Esophagus squamous epithelium (tissue), 5 donors: Measurements from ENCODE around the gene ADIG. TPM values are rescaled to one million over a fixed set of nuclear protein-coding genes. Genes with fewer than 3 reads are reported as not detected.

Experiments
- DNase-seq: peaks from one replicate; lab custom pipeline; 2025; lab: John Stamatoyannopoulos, UW
- H3K27ac ChIP-seq, 4 donors: fragments of 200-600 bp; sonication (generic); one replicate each; pipeline ENCODE4 v1.5.1; 2016 to 2019; ENCODE audit warnings: mild to moderate bottlenecking in 1 of 4
- H3K27me3 ChIP-seq, 4 donors: fragments of 200-600 bp; sonication (generic); 1 replicate in 3 of 4; 2 replicates in 1 of 4; pipeline versions ENCODE4 v1.5.1 to v1.6.0; 2017 to 2021; ENCODE audit warnings: antibody characterized with exemption in 1 of 4
- H3K36me3 ChIP-seq, 3 donors: fragments of 200-600 bp; sonication (generic); one replicate each; pipeline ENCODE4 v1.5.1; 2016 to 2019
- H3K4me1 ChIP-seq, 3 donors: fragments of 200-600 bp; sonication (generic); one replicate each; pipeline ENCODE4 v1.5.1; 2017 to 2019
- H3K4me3 ChIP-seq, 4 donors: fragments of 200-600 bp; sonication (generic); 1 replicate in 3 of 4; 2 replicates in 1 of 4; pipeline ENCODE4 v1.5.1; 2016 to 2019; ENCODE audit warnings: mild to moderate bottlenecking in 2 of 4, moderate library complexity in 1 of 4
- H3K9me3 ChIP-seq, 3 donors: fragments of 200-600 bp; sonication (generic); one replicate each; pipeline ENCODE4 v1.5.1; 2016 to 2019
- CTCF ChIP-seq, 6 experiments: fragments of 450-650 bp in 4 of 6; fragments of 200-600 bp in 2 of 6; sonication (generic) in 2 of 6; IDR thresholded peaks; one replicate each; pipeline ENCODE4 v1.5.1; 2016 to 2019; ENCODE audit warnings: antibody characterized with exemption in 6 of 6, mild to moderate bottlenecking in 4 of 6, moderate library complexity in 4 of 6
- POLR2A ChIP-seq, 4 donors: fragments of 450-650 bp; IDR thresholded peaks; one replicate each; pipeline ENCODE4 v1.6.1; 2017; ENCODE audit warnings: antibody characterized with exemption in 4 of 4, mild to moderate bottlenecking in 4 of 4, moderate library complexity in 3 of 4
- WGBS, 2 donors: methylation state at CpG; one replicate each; pipeline ENCODE4 v1.1.5; 2018; 5-methylcytosine and 5-hydroxymethylcytosine counted together
- intact Hi-C: fragments of 100-400 bp; cut with DNase I; formaldehyde crosslinking; loops from one replicate; pipeline ENCODE4 v1.15.0; 2022
- total RNA-seq, 4 donors: library from RNA; depleted of rRNA; stranded (reverse); fragments of >200 nt; gene quantifications; one replicate each; pipeline ENCODE4 v1.1.0, GENCODE V29; 2016
- donor health status: DM: yes; HTN: yes; CAD: no.

Gene ADIG
- total RNA-seq, 4 donors from 2014 or later = not detected

GRCh38 chr20:38610521-38610920, 29.5 kb downstream of the ADIG start:
- 67 to 68% methylated on average over 5 of the region's 5 CpGs for WGBS, 2 donors
- no peak for DNase-seq
- Histone ChIP-seq H3K27ac (no peak overlapping the region), H3K4me1 (no peaks in the 10 kb centered on the region), H3K9me3 (no peaks in the 10 kb centered on the region), H3K27me3 (peaks cover 0 to 68% (median 0%) of the 10 kb centered on the region in 4 donors), H3K36me3 (no peaks in the 10 kb centered on the region), H3K4me3 (no peak overlapping the region)
- no peak for TF ChIP-seq POLR2A (IDR thresholded peaks at IDR 0.05)
- no peak for TF ChIP-seq CTCF (IDR thresholded peaks at IDR 0.05)
- intact Hi-C loops = no loop called here

GRCh38 chr20:38612751-38613515, 31.9 kb downstream of the ADIG start:
- Histone ChIP-seq H3K4me1 (no peaks in the 10 kb centered on the region), H3K36me3 (no peaks in the 10 kb centered on the region), H3K9me3 (no peaks in the 10 kb centered on the region), H3K27me3 (peaks cover 0 to 78% (median 0%) of the 10 kb centered on the region in 4 donors), H3K4me3 (no peak overlapping the region), H3K27ac (no peak overlapping the region)
- intact Hi-C loops = no loop called here
- TF ChIP-seq CTCF (IDR thresholded peaks at IDR 0.05) (no peak), POLR2A (IDR thresholded peaks at IDR 0.05) (no peak)
- 57 to 64% methylated on average over 5 of the region's 5 CpGs for WGBS, 2 donors
- DNase-seq = no peak

GRCh38 chr20:38615283-38615682, 34.3 kb downstream of the ADIG start:
- peaks cover 0 to 90% (median 0%) of the 10 kb centered on the region in 4 donors for H3K27me3 ChIP-seq
- no peak for DNase-seq
- no peak overlapping the region for H3K27ac ChIP-seq
- no peaks in the 10 kb centered on the region for H3K36me3 ChIP-seq
- intact Hi-C loops = no loop called here
- H3K9me3 ChIP-seq = no peaks in the 10 kb centered on the region
- H3K4me3 ChIP-seq = no peak overlapping the region
- no peaks in the 10 kb centered on the region for H3K4me1 ChIP-seq
- 76 to 94% methylated on average over 13 to 14 of the region's 15 CpGs for WGBS, 2 donors
- TF ChIP-seq CTCF (IDR thresholded peaks at IDR 0.05) (no peak), POLR2A (IDR thresholded peaks at IDR 0.05) (no peak)

- WGBS, 2 donors = 83 to 89% methylated on average over 4 of the region's 4 CpGs
- Histone ChIP-seq H3K9me3 (no peaks in the 10 kb centered on the region), H3K36me3 (no peaks in the 10 kb centered on the region), H3K4me3 (no peak overlapping the region), H3K4me1 (no peaks in the 10 kb centered on the region), H3K27ac (peak overlapping the region in 1 of 4 donors; percentile 78), H3K27me3 (peaks cover 0 to 91% (median 0%) of the 10 kb centered on the region in 4 donors)
- intact Hi-C loops = no loop called here
- no peak for DNase-seq
- TF ChIP-seq POLR2A (IDR thresholded peaks at IDR 0.05) = no peak
- TF ChIP-seq CTCF (IDR thresholded peaks at IDR 0.05) = no peak
Measured at GRCh38 chr20:38616457-38616856, 35.5 kb downstream of the ADIG start.

- Histone ChIP-seq H3K36me3 (no peaks in the 10 kb centered on the region), H3K27me3 (peaks cover 0 to 87% (median 0%) of the 10 kb centered on the region in 4 donors), H3K27ac (peak overlapping the region in 3 of 4 donors; percentile 3 to 78 (median 39)), H3K4me3 (no peak overlapping the region), H3K9me3 (no peaks in the 10 kb centered on the region), H3K4me1 (no peaks in the 10 kb centered on the region)
- intact Hi-C loops = no loop called here
- WGBS, 2 donors = 56 to 66% methylated on average over 8 to 12 of the region's 16 CpGs
- TF ChIP-seq CTCF (IDR thresholded peaks at IDR 0.05) (no peak), POLR2A (IDR thresholded peaks at IDR 0.05) (no peak)
- DNase-seq = no peak
Measured at GRCh38 chr20:38617011-38617829, 36.2 kb downstream of the ADIG start.
